PC-9 (cell line): ENCODE measurements around the gene PCDHB6. TPM values are rescaled to one million over a fixed set of nuclear protein-coding genes. Genes with fewer than 3 reads are reported as not detected.
"Not testable (repeated sequence)": the region's sequence is repeated elsewhere in the genome, so short reads cannot be mapped to it uniquely, and the experiment has no call there.

Experiments used
- BruUV-seq: library from RNA; stranded (reverse); fragments of 400-500 nt; replicated peaks from 2 replicates; lab custom pipeline; 2021; lab: Mats Ljungman, UMichigan
- CTCF ChIA-PET: fragments of 300-600 bp; sonication (Branson Sonifier 250); formaldehyde crosslinking; loops from one replicate; lab custom pipeline; 2022; ENCODE audit warnings: antibody characterized with exemption; lab: Charles Lee
- POLR2A ChIA-PET: fragments of 300-600 bp; sonication (Branson Sonifier 250); formaldehyde crosslinking; loops from one replicate; lab custom pipeline; 2022; ENCODE audit warnings: antibody characterized with exemption; ENCODE audit not compliant: unreplicated experiment; lab: Charles Lee
- DNase-seq, 2 experiments: peaks; one replicate each; pipeline versions ENCODE4 v3.0.0 to v3.0.0-alpha.2; 2015 to 2022; ENCODE audit warnings: mixed read lengths in 1 of 2
- H2AFZ ChIP-seq: fragments of 200-600 bp; sonication (generic); 2 replicates; pipeline ENCODE4 v1.8.1; 2017; ENCODE audit warnings: antibody characterized with exemption
- H3F3A ChIP-seq: fragments of 200-600 bp; sonication (generic); 2 replicates; pipeline ENCODE4 v1.8.1; 2017; ENCODE audit warnings: antibody characterized with exemption, mild to moderate bottlenecking, low read depth; ENCODE audit not compliant: insufficient read depth
- H3K27ac ChIP-seq: fragments of 200-600 bp; sonication (generic); 2 replicates; pipeline ENCODE4 v1.6.1; 2016; ENCODE audit warnings: mixed run types
- H3K27me3 ChIP-seq: fragments of 200-600 bp; sonication (generic); 2 replicates; pipeline ENCODE4 v1.6.1; 2016; ENCODE audit warnings: low read depth, mixed run types; ENCODE audit not compliant: insufficient read depth
- H3K36me3 ChIP-seq: fragments of 200-600 bp; sonication (generic); 2 replicates; pipeline ENCODE4 v1.6.1; 2016; ENCODE audit warnings: low read depth, mixed run types
- H3K4me1 ChIP-seq: fragments of 200-600 bp; sonication (generic); replicated peaks from 2 replicates; pipeline ENCODE4 v1.6.1; 2016; ENCODE audit warnings: mixed run types; ENCODE audit not compliant: insufficient read depth
- H3K4me2 ChIP-seq: fragments of 200-600 bp; sonication (generic); 2 replicates; pipeline ENCODE4 v1.6.1; 2017; ENCODE audit warnings: mixed run types
- H3K4me3 ChIP-seq: fragments of 200-600 bp; sonication (generic); 2 replicates; pipeline ENCODE4 v1.6.1; 2016; ENCODE audit warnings: mixed run types
- H3K79me2 ChIP-seq: fragments of 200-600 bp; sonication (generic); 2 replicates; pipeline ENCODE4 v1.6.1; 2017; ENCODE audit warnings: low read depth, mixed run types
- H3K9me2 ChIP-seq: fragments of 200-600 bp; sonication (generic); 2 replicates; pipeline ENCODE4 v1.8.1; 2017; ENCODE audit warnings: mild to moderate bottlenecking; ENCODE audit not compliant: insufficient read depth
- H3K9me3 ChIP-seq: fragments of 200-600 bp; sonication (generic); 2 replicates; pipeline ENCODE4 v1.8.1; 2016; ENCODE audit warnings: low read depth; ENCODE audit not compliant: insufficient read depth
- H4K20me1 ChIP-seq: fragments of 200-600 bp; sonication (generic); 2 replicates; pipeline ENCODE4 v1.8.1; 2017; ENCODE audit not compliant: insufficient read depth
- CTCF ChIP-seq: fragments of 200-600 bp; sonication (generic); conservative IDR thresholded peaks from 2 replicates; pipeline ENCODE4 v1.6.1; 2017; ENCODE audit warnings: mixed run types, antibody characterized with exemption, mild to moderate bottlenecking, moderate library complexity
- EZH2 ChIP-seq: fragments of 200-600 bp; sonication (generic); IDR thresholded peaks from 2 replicates; pipeline ENCODE4 v1.8.0; 2017; ENCODE audit warnings: antibody characterized with exemption, low read depth
- intact Hi-C: fragments of 100-400 bp; cut with micrococcal nuclease; formaldehyde crosslinking; loops from one replicate; pipeline ENCODE4 v1.10.0; 2022; ENCODE audit not compliant: unreplicated experiment
- total RNA-seq: library from RNA; stranded (reverse); gene quantifications from 2 replicates; pipeline ENCODE4 v1.2.3, GENCODE V29; 2021

PCDHB6 gene
- total RNA-seq, 1 experiment from 2014 or later = not detected

- DNase-seq, H4K20me1 ChIP-seq, H3K9me2 ChIP-seq, H3F3A ChIP-seq, H2AFZ ChIP-seq, CTCF ChIA-PET, H3K4me2 ChIP-seq, H3K36me3 ChIP-seq, H3K9me3 ChIP-seq, H3K79me2 ChIP-seq, BruUV-seq, H3K4me1 ChIP-seq, H3K27ac ChIP-seq, H3K4me3 ChIP-seq, H3K27me3 ChIP-seq: not testable (repeated sequence)
- intact Hi-C loops = loop anchor here (10.0 kb wide), 1 partner anchor 95 kb away; no protein-coding TSS in a partner anchor
- POLR2A ChIA-PET = interaction anchor here (0.6 kb wide), 1 partner anchor 72 kb away, joined by 10 read pairs; no protein-coding TSS in a partner anchor
Measured at GRCh38 chr5:141179876-141180275, 30.0 kb downstream of the PCDHB6 start.

- intact Hi-C loops = loop anchor here (10.0 kb wide), 1 partner anchor 96 kb away; no protein-coding TSS in a partner anchor
- no peak overlapping the region for H3K4me2 ChIP-seq
- no peaks in the 10 kb centered on the region for H3F3A ChIP-seq
- DNase-seq = no peak
- POLR2A ChIA-PET = no interaction called here
- H3K27ac ChIP-seq = no peak overlapping the region
- H3K36me3 ChIP-seq = no peaks in the 10 kb centered on the region
- no peak overlapping the region for H2AFZ ChIP-seq
- no TSS peak for BruUV-seq
- peaks cover 2% of the 10 kb centered on the region; the same call in 1 of the 2 replicates for H3K9me3 ChIP-seq
- no peaks in the 10 kb centered on the region for H3K9me2 ChIP-seq
- H3K4me1 ChIP-seq = no peaks in the 10 kb centered on the region
- TF ChIP-seq EZH2 (no peak), CTCF (no peak)
- H3K4me3 ChIP-seq = no peak overlapping the region
- no peaks in the 10 kb centered on the region for H3K79me2 ChIP-seq
- H4K20me1 ChIP-seq = no peaks in the 10 kb centered on the region
- CTCF ChIA-PET = no interaction called here
- H3K27me3 ChIP-seq = no peaks in the 10 kb centered on the region
Measured at GRCh38 chr5:141180313-141180712, 30.5 kb downstream of the PCDHB6 start.

DNA sequence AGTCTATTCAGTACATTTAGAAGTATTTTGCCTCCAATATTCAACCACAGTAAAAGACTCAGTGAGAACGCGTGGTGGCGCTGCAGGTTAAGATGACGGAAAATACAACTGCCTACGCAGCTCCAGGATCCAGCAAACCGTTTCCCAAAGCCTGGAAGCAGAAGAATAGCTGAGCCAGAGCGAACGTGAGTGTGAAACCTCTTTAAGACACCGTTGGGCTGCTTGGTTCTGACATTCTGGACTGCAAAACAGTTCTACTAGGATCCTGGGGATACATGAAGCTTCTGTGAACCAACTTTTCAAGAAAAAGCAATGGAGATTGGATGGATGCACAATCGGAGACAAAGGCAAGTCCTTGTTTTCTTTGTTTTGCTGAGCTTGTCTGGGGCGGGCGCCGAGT is 32.4 kb downstream of the PCDHB6 start, which contains the start of gene PCDHB16:
TSS of gene PCDHB16 (plus strand) at position 140 of the 400 bp plus-strand sequence. CDS start at position 313, 173 bp downstream.
- peak in 1 of 2 experiments; percentile 19 for DNase-seq
- H3K27me3 ChIP-seq = no peaks in the 10 kb centered on the region
- H3K9me2 ChIP-seq = no peaks in the 10 kb centered on the region
- CTCF ChIA-PET = no interaction called here
- H3K4me3 ChIP-seq = no peak within 1 kb of the TSS
- H3K36me3 ChIP-seq = no peaks in the 10 kb centered on the region
- TF ChIP-seq CTCF (peak; percentile 40; the same call in 1 of the 2 replicates), EZH2 (no peak)
- POLR2A ChIA-PET = no interaction called here
- no peak within 1 kb of the TSS for H3K27ac ChIP-seq
- no peaks in the 10 kb centered on the region for H3K4me1 ChIP-seq
- no peaks in the 10 kb centered on the region for H3F3A ChIP-seq
- H3K9me3 ChIP-seq = no peaks in the 10 kb centered on the region
- no peaks in the 10 kb centered on the region for H3K79me2 ChIP-seq
- H3K4me2 ChIP-seq = no peak within 1 kb of the TSS
- H4K20me1 ChIP-seq = no peaks in the 10 kb centered on the region
- no TSS peak for BruUV-seq
- intact Hi-C loops = loop anchor here (10.0 kb wide), 1 partner anchor 97 kb away; no protein-coding TSS in a partner anchor
- H2AFZ ChIP-seq = no peak within 1 kb of the TSS

GRCh38 chr5:141184117-141184855 is 34.4 kb downstream of the PCDHB6 start:
- H3K27ac ChIP-seq, H4K20me1 ChIP-seq, H3K9me2 ChIP-seq, H3K4me3 ChIP-seq, H3K36me3 ChIP-seq, BruUV-seq, H3K4me1 ChIP-seq, DNase-seq, H3F3A ChIP-seq, H3K9me3 ChIP-seq, H2AFZ ChIP-seq, H3K27me3 ChIP-seq, H3K4me2 ChIP-seq, H3K79me2 ChIP-seq, CTCF ChIA-PET, POLR2A ChIA-PET: not testable (repeated sequence)
- intact Hi-C loops = loop anchor here (10.0 kb wide), 1 partner anchor 99 kb away; no protein-coding TSS in a partner anchor
